Keratinocyte (primary cell): ENCODE data around the gene KRTAP8-1. TPM values are rescaled to one million over a fixed set of nuclear protein-coding genes. Genes with fewer than 3 reads are reported as not detected.

ENCODE experiments used
- DNase-seq: peaks from one replicate; pipeline ENCODE4 v3.0.0-alpha.2; 2011; ENCODE audit warnings: low read depth, missing footprints, low spot score
- FAIRE-seq: peaks from 2 replicates; lab custom pipeline; 2011; peaks lifted over from hg19 to GRCh38; lab: Jason Lieb, UNC
- H2AFZ ChIP-seq: 2 replicates; pipeline ENCODE4 v1.6.0; 2012; ENCODE audit warnings: low read length, control low read depth, inconsistent platforms; ENCODE audit not compliant: control insufficient read depth
- H3K27ac ChIP-seq: 2 replicates; pipeline ENCODE4 v1.5.1; 2011; ENCODE audit warnings: low read length; ENCODE audit not compliant: control insufficient read depth, insufficient read depth
- H3K27me3 ChIP-seq: 3 replicates; pipeline ENCODE4 v1.6.0; 2011; ENCODE audit warnings: low read length; ENCODE audit not compliant: control insufficient read depth, insufficient read depth; ENCODE audit errors: extremely low read depth
- H3K36me3 ChIP-seq, 2 experiments: 2 replicates in 1 of 2; 3 replicates in 1 of 2; pipeline ENCODE4 v1.5.1; 2011; ENCODE audit warnings: low read length in 2 of 2, mild to moderate bottlenecking in 1 of 2; ENCODE audit not compliant: control insufficient read depth in 2 of 2, insufficient read depth in 2 of 2; ENCODE audit errors: extremely low read depth in 1 of 2
- H3K4me1 ChIP-seq: 3 replicates; pipeline ENCODE4 v1.5.1; 2011; ENCODE audit warnings: low read length; ENCODE audit not compliant: control insufficient read depth, insufficient read depth; ENCODE audit errors: extremely low read depth
- H3K4me2 ChIP-seq: 3 replicates; pipeline ENCODE4 v1.6.0; 2011; ENCODE audit warnings: low read depth, low read length; ENCODE audit not compliant: control insufficient read depth, insufficient read depth; ENCODE audit errors: extremely low read depth
- H3K4me3 ChIP-seq, 3 experiments: fragments of 200-600 bp in 1 of 3; sonication (generic) in 1 of 3; 2 replicates in 2 of 3; 3 replicates in 1 of 3; pipeline ENCODE4 v1.5.1; 2011 to 2016; ENCODE audit warnings: low read length in 3 of 3, mild to moderate bottlenecking in 3 of 3, control low read depth in 2 of 3, inconsistent platforms in 1 of 3, low read depth in 1 of 3, mixed read lengths in 1 of 3, mixed run types in 1 of 3, moderate library complexity in 1 of 3; ENCODE audit not compliant: control insufficient read depth in 2 of 3, insufficient read depth in 2 of 3; ENCODE audit errors: extremely low read depth in 1 of 3
- H3K79me2 ChIP-seq: 2 replicates; pipeline ENCODE4 v1.6.0; 2012; ENCODE audit warnings: low read length; ENCODE audit not compliant: control insufficient read depth, insufficient read depth
- H3K9ac ChIP-seq: 3 replicates; pipeline ENCODE4 v1.6.0; 2011; ENCODE audit warnings: low read length; ENCODE audit not compliant: control insufficient read depth, insufficient read depth; ENCODE audit errors: extremely low read depth
- H3K9me1 ChIP-seq: 3 replicates; pipeline ENCODE4 v1.6.0; 2011; ENCODE audit warnings: low read length; ENCODE audit not compliant: control insufficient read depth, insufficient read depth; ENCODE audit errors: extremely low read depth
- H3K9me3 ChIP-seq: 2 replicates; pipeline ENCODE4 v1.5.1; 2012; ENCODE audit warnings: low read depth, low read length; ENCODE audit not compliant: control insufficient read depth
- H4K20me1 ChIP-seq: 3 replicates; pipeline ENCODE4 v1.6.0; 2011; ENCODE audit warnings: low read length; ENCODE audit not compliant: control insufficient read depth, insufficient read depth; ENCODE audit errors: extremely low read depth
- CTCF ChIP-seq, 3 experiments: IDR thresholded peaks in 1 of 3; conservative IDR thresholded peaks in 1 of 3; optimal IDR thresholded peaks in 1 of 3; 2 replicates in 2 of 3; 3 replicates in 1 of 3; pipeline versions ENCODE3 to v1.5.1; 2011; ENCODE audit warnings: low read length in 3 of 3, mild to moderate bottlenecking in 3 of 3, moderate library complexity in 2 of 3, control low read depth in 1 of 3, inconsistent platforms in 1 of 3; ENCODE audit not compliant: insufficient read depth in 2 of 3; ENCODE audit errors: extremely low read depth in 1 of 3
- EZH2 ChIP-seq: IDR thresholded peaks from one replicate; pipeline ENCODE4 v1.6.1; 2012; ENCODE audit warnings: inconsistent platforms, mild to moderate bottlenecking, low read length, moderate library complexity
- dilution Hi-C: fragments of 300-500 bp; cut with MboI; formaldehyde crosslinking; loops from one replicate; pipeline ENCODE4 v1.7.0; 2020; ENCODE audit warnings: low sequenced_read_pairs; ENCODE audit not compliant: extremely low pct_ligation_motif_present
- polyA minus RNA-seq, 3 experiments: library from RNA; depleted of rRNA, polyadenylated mRNA; stranded (reverse); fragments of >200 nt; gene quantifications; 1 replicate in 1 of 3; 2 replicates in 1 of 3; 3 replicates in 1 of 3; pipeline ENCODE4 v1.2.3, GENCODE V29; 2011
- polyA plus RNA-seq, 5 experiments: library from polyadenylated mRNA; depleted of rRNA in 3 of 5; stranded (reverse) in 3 of 5; stranded (forward) in 1 of 5; unstranded in 1 of 5; fragments of >200 nt; gene quantifications; 1 replicate in 1 of 5; 2 replicates in 3 of 5; 3 replicates in 1 of 5; pipeline versions ENCODE4 v1.2.1 to v1.2.3, GENCODE V29; 2011 to 2012; ENCODE audit warnings: missing spikeins in 2 of 5, low read depth in 1 of 5, low replicate concordance in 1 of 5

Gene KRTAP8-1
- polyA plus RNA-seq (not detected in 3 replicates), polyA minus RNA-seq (not detected in 3 replicates)
- polyA plus RNA-seq (2011; ENCODE audit: low read depth) = not detected
- polyA plus RNA-seq (2011; cell fraction: cytosol; rRNA removed) = not detected in 2 replicates
- polyA plus RNA-seq (2011; cell fraction: nucleus; rRNA removed) = not detected in 2 replicates
- polyA plus RNA-seq (2012; ENCODE audit: low replicate concordance) = not detected in 2 replicates
- polyA minus RNA-seq (2011; cell fraction: cytosol; rRNA and poly(A)+ RNA removed) = not detected
- polyA minus RNA-seq (2011; cell fraction: nucleus; rRNA and poly(A)+ RNA removed) = not detected in 2 replicates

GRCh38 chr21:30813174-30813573, at the start of gene KRTAP8-1:
TSS of gene KRTAP8-1 (minus strand) at chr21:30813274. CDS start at chr21:30813220, 54 bp downstream.
- FAIRE-seq (no peak), DNase-seq (no peak)
- H3K9me1 ChIP-seq = no peaks in the 10 kb centered on the region
- no peak within 1 kb of the TSS for H3K27ac ChIP-seq
- no peaks in the 10 kb centered on the region for H4K20me1 ChIP-seq
- H3K79me2 ChIP-seq = no peaks in the 10 kb centered on the region
- no peak for TF ChIP-seq CTCF (optimal IDR thresholded peaks at IDR 0.05 in 1 of 3, IDR thresholded peaks at IDR 0.05 in 1 of 3, conservative IDR thresholded peaks at IDR 0.05 in 1 of 3; ENCODE audit: extremely low read depth in 1 of 3, insufficient read depth in 2 of 3, low read length in 3 of 3)
- no peak for TF ChIP-seq EZH2
- H3K9me3 ChIP-seq = no peaks in the 10 kb centered on the region
- H3K4me3 ChIP-seq = no peak within 1 kb of the TSS
- H3K27me3 ChIP-seq = no peaks in the 10 kb centered on the region
- dilution Hi-C loops = no loop called here
- H2AFZ ChIP-seq = no peak within 1 kb of the TSS
- H3K4me2 ChIP-seq = no peak within 1 kb of the TSS
- no peaks in the 10 kb centered on the region for H3K36me3 ChIP-seq
- H3K9ac ChIP-seq = no peak within 1 kb of the TSS
- H3K4me1 ChIP-seq = no peaks in the 10 kb centered on the region

- H3K36me3 ChIP-seq = no peaks in the 10 kb centered on the region
- no peaks in the 10 kb centered on the region for H3K9me1 ChIP-seq
- FAIRE-seq (no peak), DNase-seq (no peak)
- dilution Hi-C loops = no loop called here
- H3K27me3 ChIP-seq = no peaks in the 10 kb centered on the region
- no peak for TF ChIP-seq EZH2
- TF ChIP-seq CTCF (optimal IDR thresholded peaks at IDR 0.05 in 1 of 3, IDR thresholded peaks at IDR 0.05 in 1 of 3, conservative IDR thresholded peaks at IDR 0.05 in 1 of 3; ENCODE audit: extremely low read depth in 1 of 3, insufficient read depth in 2 of 3, low read length in 3 of 3) = no peak
- H2AFZ ChIP-seq = no peak overlapping the region
- no peak overlapping the region for H3K27ac ChIP-seq
- no peaks in the 10 kb centered on the region for H3K79me2 ChIP-seq
- no peak overlapping the region for H3K4me2 ChIP-seq
- H3K9ac ChIP-seq = no peak overlapping the region
- no peaks in the 10 kb centered on the region for H3K4me1 ChIP-seq
- H4K20me1 ChIP-seq = no peaks in the 10 kb centered on the region
- no peaks in the 10 kb centered on the region for H3K9me3 ChIP-seq
- no peak overlapping the region for H3K4me3 ChIP-seq
Measured at GRCh38 chr21:30847627-30848500, 34.8 kb upstream of the KRTAP8-1 start.
